ENCODE results near the gene XRCC4. TPM values are rescaled to one million over a fixed set of nuclear protein-coding genes. Genes with fewer than 3 reads are reported as not detected.
A peak's percentile ranks its signal among the peaks of the same experiment; 100 is the strongest.

XRCC4 gene
- 4.2 to 5.8 TPM (median 5.5 TPM) in 3 replicates for total RNA-seq
- long read RNA-seq, transcript XRCC4-202 (8 exons, 1,579 nt): major isoform, 6 of 14 reads
- long read RNA-seq, transcript XRCC4-203 (8 exons, 1,530 nt): minor isoform, 5 of 14 reads
- long read RNA-seq, partial matches to known transcripts: 2 of 14 reads
- long read RNA-seq, other reads (novel, unspliced or antisense): 1 of 14 reads

DNA sequence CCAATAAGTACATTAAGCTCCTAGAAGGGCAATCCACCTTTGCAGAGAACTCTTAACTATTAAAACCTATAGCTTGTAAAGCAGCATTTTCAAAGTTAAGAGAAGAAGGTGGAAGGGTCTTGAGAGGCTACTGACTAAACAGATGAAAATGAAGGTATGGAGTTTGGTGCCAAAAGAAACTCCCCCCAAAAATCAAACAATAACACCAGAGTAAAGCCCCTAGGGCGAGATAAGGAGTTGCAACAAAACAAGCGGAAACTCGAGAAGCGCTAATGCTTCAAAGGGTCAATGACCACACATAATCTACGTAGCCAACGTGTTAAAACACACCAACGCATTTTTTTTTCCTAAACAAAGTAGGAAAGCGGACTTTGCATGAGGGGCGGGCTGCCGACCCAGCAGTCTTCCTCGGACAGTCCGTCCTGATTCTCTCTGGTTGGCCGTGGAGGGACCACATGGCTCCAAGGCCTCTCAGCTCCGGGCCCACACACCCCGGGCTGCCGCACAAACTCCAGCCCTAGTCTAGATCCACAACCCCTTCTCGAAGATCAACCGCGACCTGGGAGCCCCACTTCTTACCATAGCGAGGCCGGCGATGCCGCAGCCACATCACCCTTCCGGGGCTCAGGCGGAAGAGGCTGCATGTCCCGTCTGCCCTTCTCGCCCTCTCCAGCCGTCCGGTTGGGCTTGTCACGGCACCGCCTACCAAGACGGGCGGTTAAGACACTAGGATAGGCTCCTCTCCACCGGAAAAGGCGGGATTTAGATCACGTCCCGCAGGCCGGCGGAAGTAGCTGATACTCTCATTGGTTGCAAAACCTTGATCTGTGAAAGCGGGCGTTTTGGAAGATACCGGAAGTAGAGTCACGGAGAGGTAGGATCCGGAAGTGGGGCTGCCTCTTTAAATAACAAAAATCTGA, at the start of gene XRCC4, which contains the start of gene TMEM167A:
Gene XRCC4 (plus strand): TSS at position 806 of the 920 bp plus-strand sequence. CDS start 27,373 bp downstream, outside the sequence.
Gene TMEM167A (minus strand): TSS at position 653 of the 920 bp plus-strand sequence. CDS start 71 bp downstream, at position 582.
- Mint-ChIP-seq H3K4me1 (ENCODE audit: low read depth) (peaks cover 52% of the 10 kb centered on the region), H3K27me3 (ENCODE audit: low read depth) (no peaks in the 10 kb centered on the region), H3K4me3 (ENCODE audit: unreplicated experiment) (peak within 1 kb of the TSS; percentile 95), H3K9me3 (ENCODE audit: low read depth) (no peaks in the 10 kb centered on the region), H3K27ac (ENCODE audit: unreplicated experiment) (peak within 1 kb of the TSS; percentile 98), H3K36me3 (ENCODE audit: low read depth) (peaks cover 2% of the 10 kb centered on the region)
- peak; percentile 98 for DNase-seq (ENCODE audit: low spot score)
- TF ChIP-seq, protein P1, sequence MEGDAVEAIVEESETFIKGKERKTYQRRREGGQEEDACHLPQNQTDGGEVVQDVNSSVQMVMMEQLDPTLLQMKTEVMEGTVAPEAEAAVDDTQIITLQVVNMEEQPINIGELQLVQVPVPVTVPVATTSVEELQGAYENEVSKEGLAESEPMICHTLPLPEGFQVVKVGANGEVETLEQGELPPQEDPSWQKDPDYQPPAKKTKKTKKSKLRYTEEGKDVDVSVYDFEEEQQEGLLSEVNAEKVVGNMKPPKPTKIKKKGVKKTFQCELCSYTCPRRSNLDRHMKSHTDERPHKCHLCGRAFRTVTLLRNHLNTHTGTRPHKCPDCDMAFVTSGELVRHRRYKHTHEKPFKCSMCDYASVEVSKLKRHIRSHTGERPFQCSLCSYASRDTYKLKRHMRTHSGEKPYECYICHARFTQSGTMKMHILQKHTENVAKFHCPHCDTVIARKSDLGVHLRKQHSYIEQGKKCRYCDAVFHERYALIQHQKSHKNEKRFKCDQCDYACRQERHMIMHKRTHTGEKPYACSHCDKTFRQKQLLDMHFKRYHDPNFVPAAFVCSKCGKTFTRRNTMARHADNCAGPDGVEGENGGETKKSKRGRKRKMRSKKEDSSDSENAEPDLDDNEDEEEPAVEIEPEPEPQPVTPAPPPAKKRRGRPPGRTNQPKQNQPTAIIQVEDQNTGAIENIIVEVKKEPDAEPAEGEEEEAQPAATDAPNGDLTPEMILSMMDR (IDR thresholded peaks at IDR 0.05): peak; percentile 17

DNA sequence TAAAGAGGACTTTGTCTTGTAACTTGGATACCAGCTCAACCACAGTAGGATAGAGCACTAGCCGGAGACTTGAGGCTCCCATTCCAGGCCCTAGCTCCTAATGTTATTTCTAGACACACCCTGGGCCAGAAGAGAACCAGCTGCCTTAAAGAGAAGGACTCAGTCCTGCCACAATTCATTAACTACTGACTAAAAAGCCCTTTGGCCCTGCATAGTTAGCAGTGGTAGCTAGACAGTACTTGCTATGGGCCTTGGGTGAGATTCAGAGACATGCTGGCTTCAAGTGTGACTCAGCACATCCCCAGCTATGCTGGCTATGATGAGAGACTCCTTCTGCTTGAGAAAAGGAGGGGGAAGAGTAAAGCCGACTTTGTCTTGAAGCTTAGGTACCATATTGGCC, 47.4 kb upstream of the XRCC4 start:
- Mint-ChIP-seq H3K27me3 (ENCODE audit: low read depth) (no peaks in the 10 kb centered on the region), H3K4me1 (ENCODE audit: low read depth) (peaks cover 7% of the 10 kb centered on the region), H3K4me3 (ENCODE audit: unreplicated experiment) (no peak overlapping the region), H3K36me3 (ENCODE audit: low read depth) (no peaks in the 10 kb centered on the region), H3K9me3 (ENCODE audit: low read depth) (no peaks in the 10 kb centered on the region), H3K27ac (ENCODE audit: unreplicated experiment) (no peak overlapping the region)
- no peak for DNase-seq (ENCODE audit: low spot score)
- TF ChIP-seq, protein P1 (IDR thresholded peaks at IDR 0.05): no peak

- Mint-ChIP-seq H3K27me3 (ENCODE audit: low read depth) (no peaks in the 10 kb centered on the region), H3K4me3 (ENCODE audit: unreplicated experiment) (no peak overlapping the region), H3K36me3 (ENCODE audit: low read depth) (no peaks in the 10 kb centered on the region), H3K4me1 (ENCODE audit: low read depth) (peaks cover 7% of the 10 kb centered on the region), H3K9me3 (ENCODE audit: low read depth) (no peaks in the 10 kb centered on the region), H3K27ac (ENCODE audit: unreplicated experiment) (no peak overlapping the region)
- TF ChIP-seq, protein P1 (IDR thresholded peaks at IDR 0.05): no peak
- no peak for DNase-seq (ENCODE audit: low spot score)
Observed at GRCh38 chr5:83031381-83031780, 46.0 kb upstream of the XRCC4 start.

DNA sequence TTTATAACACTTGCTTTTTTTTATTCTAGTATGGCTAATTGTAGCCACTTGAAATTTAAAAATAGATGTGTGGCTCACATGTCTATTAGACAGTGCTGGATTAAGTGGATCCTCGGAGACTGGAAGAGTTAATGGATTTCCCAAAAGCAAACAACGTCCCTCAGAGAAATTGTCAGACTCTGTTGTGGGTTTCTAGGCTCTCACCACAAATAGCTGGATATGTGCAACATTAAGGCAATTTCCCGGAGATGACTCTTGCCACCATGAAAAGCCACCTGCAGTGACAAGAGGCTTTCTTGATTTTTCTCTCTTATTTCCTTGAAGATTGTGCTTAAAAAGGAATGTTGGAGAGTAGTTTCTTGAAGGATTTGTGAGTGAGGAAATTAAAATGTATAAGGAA, 43.3 kb upstream of the XRCC4 start:
- H3K36me3 Mint-ChIP-seq (ENCODE audit: low read depth): no peaks in the 10 kb centered on the region
- TF ChIP-seq, protein P1 (IDR thresholded peaks at IDR 0.05): no peak
- no peak for DNase-seq (ENCODE audit: low spot score)
- H3K9me3 Mint-ChIP-seq (ENCODE audit: low read depth): no peaks in the 10 kb centered on the region
- no peaks in the 10 kb centered on the region for H3K27me3 Mint-ChIP-seq (ENCODE audit: low read depth)
- no peak overlapping the region for H3K4me3 Mint-ChIP-seq (ENCODE audit: unreplicated experiment)
- H3K27ac Mint-ChIP-seq (ENCODE audit: unreplicated experiment): no peak overlapping the region
- peaks cover 7% of the 10 kb centered on the region for H3K4me1 Mint-ChIP-seq (ENCODE audit: low read depth)

DNA sequence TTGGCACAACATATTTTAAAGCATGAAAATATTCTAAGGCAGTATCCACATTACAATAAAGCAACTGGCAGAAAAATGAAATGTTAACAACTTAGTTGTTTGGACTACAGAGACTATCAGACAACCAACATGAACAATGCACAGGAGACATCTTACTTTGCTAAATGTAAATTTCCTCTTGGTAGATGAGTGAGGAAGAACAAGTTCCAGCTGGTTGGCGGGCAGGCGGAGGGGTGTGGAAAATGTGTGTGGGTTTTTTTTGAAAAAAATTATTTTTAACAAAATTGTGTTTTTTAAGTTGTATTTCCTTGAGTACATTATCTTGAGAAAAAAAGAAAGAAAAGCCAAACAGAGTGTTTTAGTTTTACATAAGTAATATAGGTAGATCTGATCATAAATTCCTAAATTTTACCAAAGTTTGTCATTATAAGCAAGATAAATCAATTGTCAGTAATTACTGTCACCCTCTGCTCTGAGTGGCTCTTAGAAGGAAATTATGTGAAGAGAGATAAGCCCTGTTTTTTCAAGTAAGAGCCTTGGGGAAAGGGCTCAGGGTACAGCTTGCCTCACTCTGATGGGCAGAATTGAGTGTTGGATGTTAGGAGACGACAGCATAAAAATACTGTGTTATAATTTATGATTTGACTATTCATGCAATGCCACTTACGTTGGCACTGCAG, 42.7 kb upstream of the XRCC4 start:
- Mint-ChIP-seq H3K27ac (ENCODE audit: unreplicated experiment) (no peak overlapping the region), H3K36me3 (ENCODE audit: low read depth) (no peaks in the 10 kb centered on the region), H3K4me1 (ENCODE audit: low read depth) (peaks cover 7% of the 10 kb centered on the region), H3K4me3 (ENCODE audit: unreplicated experiment) (no peak overlapping the region), H3K27me3 (ENCODE audit: low read depth) (no peaks in the 10 kb centered on the region), H3K9me3 (ENCODE audit: low read depth) (no peaks in the 10 kb centered on the region)
- TF ChIP-seq, protein P1 (IDR thresholded peaks at IDR 0.05): no peak
- DNase-seq (ENCODE audit: low spot score): no peak
